Activated CD4-positive, CD25-positive, alpha-beta regulatory T cell treated with anti-CD3 and anti-CD28 coated beads, Interleukin-2, amount 50 U/mL, for 24 hours (primary cell): ENCODE results near the gene GRK3.
A peak's percentile ranks its signal among the peaks of the same experiment; 100 is the strongest.

ENCODE experiments used
- ATAC-seq, 2 donors: fragments of 150-1000 bp; cut with Tn5 transposase; one replicate each; pipeline ENCODE4 v1.10.0; 2021; ENCODE audit warnings: mild to moderate bottlenecking in 1 of 2, moderate library complexity in 1 of 2

GRK3 gene

GRCh38 chr22:25741692-25742626 lies 177.5 kb downstream of the GRK3 start, which contains the start of gene MYO18B:
Gene MYO18B (plus strand): TSS chr22:25742188. CDS start chr22:25761093, 18,905 bp downstream.
- no peak for ATAC-seq

- ATAC-seq, result no peak
These were observed 178.6 kb downstream of the GRK3 start for GRCh38 chr22:25742918-25743708.

- ATAC-seq, result no peak
These were observed 180.2 kb downstream of the GRK3 start for GRCh38 chr22:25744694-25745093.

GRCh38 chr22:25745341-25746011 lies 181.0 kb downstream of the GRK3 start:
- ATAC-seq, result no peak

- peak; percentile 17 to 29 for ATAC-seq
These were observed 181.5 kb downstream of the GRK3 start for GRCh38 chr22:25746012-25746373.

- no peak for ATAC-seq
These were observed 182.9 kb downstream of the GRK3 start for GRCh38 chr22:25747245-25747944.

- ATAC-seq, result no peak
These were observed 183.7 kb downstream of the GRK3 start for GRCh38 chr22:25748140-25748539.

- no peak for ATAC-seq
These were observed 184.2 kb downstream of the GRK3 start for GRCh38 chr22:25748704-25749103.

GRCh38 chr22:25749420-25750169 lies 185.1 kb downstream of the GRK3 start:
- ATAC-seq, result peak; percentile 94 to 97

GRCh38 chr22:25750569-25751173 lies 186.2 kb downstream of the GRK3 start:
- ATAC-seq, result no peak

- ATAC-seq, result no peak
These were observed 186.7 kb downstream of the GRK3 start for GRCh38 chr22:25751174-25751581.

- no peak for ATAC-seq
These were observed 188.2 kb downstream of the GRK3 start for GRCh38 chr22:25752615-25753214.

- no peak for ATAC-seq
These were observed 188.8 kb downstream of the GRK3 start for GRCh38 chr22:25753252-25753651.

- ATAC-seq, result no peak
These were observed 190.2 kb downstream of the GRK3 start for GRCh38 chr22:25754527-25755202.

GRCh38 chr22:25757686-25758085 lies 193.2 kb downstream of the GRK3 start:
- ATAC-seq, result no peak

GRCh38 chr22:25758316-25758715 lies 193.8 kb downstream of the GRK3 start:
- no peak for ATAC-seq

GRCh38 chr22:25759825-25760231 lies 195.4 kb downstream of the GRK3 start:
- no peak for ATAC-seq

- ATAC-seq, result no peak
These were observed 195.8 kb downstream of the GRK3 start for GRCh38 chr22:25760294-25760693.

GRCh38 chr22:25760848-25761595 lies 196.5 kb downstream of the GRK3 start:
- ATAC-seq, result no peak
